ENCODE data around the gene DGKE.

Gene DGKE

DNA sequence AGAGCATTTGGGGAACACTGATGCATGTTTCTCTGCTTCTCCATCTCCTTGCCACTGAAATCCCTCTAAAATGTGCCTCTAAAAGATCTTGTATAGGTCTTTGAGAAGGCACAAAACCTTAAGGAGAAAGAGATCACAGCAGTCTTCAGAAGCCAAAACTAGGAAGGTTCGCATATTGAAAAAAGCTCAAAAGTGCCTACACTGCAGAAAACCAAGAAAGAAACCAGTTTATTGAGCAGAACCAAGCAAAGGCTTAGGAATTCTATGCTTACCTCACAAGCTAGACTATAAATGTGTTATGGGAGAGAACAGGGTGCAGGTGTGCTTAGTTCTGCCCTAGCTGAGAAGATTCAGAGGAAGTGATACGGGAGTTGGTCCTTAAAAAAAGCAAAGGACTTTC is 16.6 kb downstream of the DGKE start:
- DNase-seq (ENCODE audit: low spot score), result no peak

- DNase-seq (ENCODE audit: low spot score), result no peak
These were observed 17.1 kb downstream of the DGKE start for GRCh38 chr17:56851008-56851407.

GRCh38 chr17:56861899-56862298 is 27.9 kb downstream of the DGKE start:
- no peak for DNase-seq (ENCODE audit: low spot score)

- no peak for DNase-seq (ENCODE audit: low spot score)
These were observed 30.0 kb downstream of the DGKE start for GRCh38 chr17:56863974-56864373.

GRCh38 chr17:56866076-56866475 is 32.1 kb downstream of the DGKE start:
- no peak for DNase-seq (ENCODE audit: low spot score)

GRCh38 chr17:56866496-56866895 is 32.5 kb downstream of the DGKE start:
- DNase-seq (ENCODE audit: low spot score), result no peak

DNA sequence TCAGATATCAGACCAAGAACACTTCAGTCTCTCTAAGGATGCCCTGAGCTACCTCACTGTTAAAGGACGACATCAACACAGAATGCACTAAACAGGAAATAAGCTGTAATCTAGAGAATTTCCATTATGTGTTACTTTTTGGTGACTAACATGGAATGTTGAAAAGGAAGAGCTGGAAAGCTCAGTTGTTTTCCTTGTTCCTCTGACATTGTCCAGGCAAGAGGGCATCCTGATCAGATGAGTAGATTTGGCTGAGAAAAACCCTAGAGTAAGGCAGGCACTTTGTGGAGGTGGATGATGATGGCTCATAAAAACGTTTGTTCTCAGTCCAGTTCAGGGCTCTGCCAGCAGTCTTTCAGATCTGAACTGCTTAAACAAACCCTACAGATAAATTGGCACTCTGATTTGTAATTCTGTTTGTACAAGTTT is 34.0 kb downstream of the DGKE start:
- no peak for DNase-seq (ENCODE audit: low spot score)

DNA sequence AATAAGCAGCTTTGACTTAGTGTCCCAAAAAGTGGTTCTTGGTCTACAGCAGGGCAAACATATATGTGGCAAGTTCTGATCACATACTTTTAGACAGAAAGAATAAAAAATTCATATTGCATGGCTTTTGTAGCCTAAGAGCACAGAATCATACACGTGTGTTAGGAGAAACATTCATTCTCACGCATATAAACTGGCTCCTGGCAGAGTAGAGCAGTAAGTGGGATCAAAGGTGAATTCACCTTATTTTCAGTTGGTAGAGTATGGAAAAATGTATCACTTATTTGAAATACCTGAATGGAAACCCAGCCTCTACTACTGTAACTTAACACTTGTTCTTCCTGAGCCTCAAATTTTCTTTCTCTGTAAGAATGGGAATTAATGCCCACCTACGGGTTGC is 34.8 kb downstream of the DGKE start:
- no peak for DNase-seq (ENCODE audit: low spot score)

DNA sequence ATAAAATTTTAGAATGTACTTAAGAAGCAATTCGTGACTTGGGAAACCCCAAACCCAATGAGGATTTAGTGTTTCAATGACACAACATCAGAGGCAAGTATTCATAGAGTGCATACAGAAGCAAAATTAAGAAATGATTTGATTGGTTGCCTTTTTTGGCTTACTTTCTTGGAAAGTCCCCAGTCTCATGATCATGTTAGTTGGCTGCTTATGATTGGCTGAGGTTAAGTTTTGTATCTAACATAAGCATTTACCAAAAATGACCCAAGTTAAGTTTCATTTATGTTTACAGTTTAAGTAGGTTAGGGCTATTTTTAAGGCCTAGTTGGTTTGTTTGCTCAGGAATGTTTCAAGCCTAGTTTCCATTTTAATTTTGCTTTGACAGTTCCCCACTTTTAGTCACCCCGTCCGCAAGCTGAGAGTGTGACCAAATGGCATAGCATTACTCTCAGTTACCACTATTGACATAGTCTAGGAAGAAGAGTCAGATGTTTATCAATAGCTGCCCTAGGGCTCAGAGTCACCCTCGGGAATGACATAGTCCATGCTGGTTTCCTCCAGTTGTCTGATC is 36.2 kb downstream of the DGKE start:
- DNase-seq (ENCODE audit: low spot score), result no peak

GRCh38 chr17:56876766-56877179 is 42.8 kb downstream of the DGKE start:
- DNase-seq (ENCODE audit: low spot score), result no peak

GRCh38 chr17:56879280-56879679 is 45.3 kb downstream of the DGKE start:
- no peak for DNase-seq (ENCODE audit: low spot score)

DNA sequence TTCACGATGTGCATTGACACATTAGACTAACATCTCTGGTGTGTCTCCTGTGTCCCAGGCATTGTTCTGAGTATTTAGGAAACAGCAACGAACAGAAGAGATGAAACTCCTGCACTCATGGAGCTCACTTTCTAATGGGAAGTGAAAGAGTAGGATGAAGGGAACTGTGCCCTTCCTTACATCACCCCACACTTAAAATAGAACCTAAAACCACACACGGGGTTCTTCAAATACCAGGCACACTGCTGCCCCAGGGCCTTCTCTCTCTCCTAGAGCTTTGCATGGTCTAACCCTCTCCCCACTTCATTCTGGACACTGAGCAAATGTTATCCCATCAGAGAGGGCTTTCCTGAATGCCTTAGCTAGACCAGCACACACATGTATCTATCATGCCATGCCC is 46.2 kb downstream of the DGKE start:
- DNase-seq (ENCODE audit: low spot score), result no peak

DNA sequence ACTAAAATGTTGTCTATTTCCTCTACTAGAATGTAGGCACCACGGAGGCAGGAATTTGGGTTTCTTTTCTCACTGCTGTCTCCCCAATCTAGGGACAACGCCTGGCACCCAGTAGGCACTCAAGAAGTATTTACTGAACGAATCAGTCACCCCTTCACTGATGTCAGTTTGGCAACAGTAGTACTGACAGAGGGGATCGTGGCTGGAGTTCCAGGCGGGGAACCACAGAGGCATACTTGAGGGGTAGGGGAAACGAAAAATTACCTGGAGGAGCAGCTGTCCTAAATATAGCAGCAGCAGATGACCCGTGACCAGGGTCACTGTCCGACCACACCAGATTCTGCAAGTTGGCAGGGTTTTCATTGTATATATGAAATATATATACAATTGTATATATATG is 46.6 kb downstream of the DGKE start:
- no peak for DNase-seq (ENCODE audit: low spot score)

- no peak for DNase-seq (ENCODE audit: low spot score)
These were observed 47.8 kb downstream of the DGKE start for GRCh38 chr17:56881685-56882295.

DNA sequence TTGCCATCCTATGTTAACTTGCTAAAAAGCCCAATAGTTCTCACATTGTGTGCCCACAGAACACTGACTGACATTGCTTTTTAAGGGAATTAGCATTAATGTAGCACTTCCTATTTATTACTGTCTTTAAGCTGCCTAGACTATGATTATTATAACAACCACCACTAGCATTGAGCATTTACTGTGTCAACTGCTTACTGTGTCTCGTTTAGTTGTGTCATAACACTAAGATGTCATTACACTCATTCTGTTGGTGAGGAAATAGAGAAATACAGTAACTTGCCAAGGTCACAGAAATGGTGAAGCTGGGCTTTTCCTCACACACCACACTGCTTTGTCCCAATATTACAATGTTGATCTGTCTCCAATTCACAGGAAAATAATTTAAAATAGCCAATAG is 49.7 kb downstream of the DGKE start:
- no peak for DNase-seq (ENCODE audit: low spot score)

DNA sequence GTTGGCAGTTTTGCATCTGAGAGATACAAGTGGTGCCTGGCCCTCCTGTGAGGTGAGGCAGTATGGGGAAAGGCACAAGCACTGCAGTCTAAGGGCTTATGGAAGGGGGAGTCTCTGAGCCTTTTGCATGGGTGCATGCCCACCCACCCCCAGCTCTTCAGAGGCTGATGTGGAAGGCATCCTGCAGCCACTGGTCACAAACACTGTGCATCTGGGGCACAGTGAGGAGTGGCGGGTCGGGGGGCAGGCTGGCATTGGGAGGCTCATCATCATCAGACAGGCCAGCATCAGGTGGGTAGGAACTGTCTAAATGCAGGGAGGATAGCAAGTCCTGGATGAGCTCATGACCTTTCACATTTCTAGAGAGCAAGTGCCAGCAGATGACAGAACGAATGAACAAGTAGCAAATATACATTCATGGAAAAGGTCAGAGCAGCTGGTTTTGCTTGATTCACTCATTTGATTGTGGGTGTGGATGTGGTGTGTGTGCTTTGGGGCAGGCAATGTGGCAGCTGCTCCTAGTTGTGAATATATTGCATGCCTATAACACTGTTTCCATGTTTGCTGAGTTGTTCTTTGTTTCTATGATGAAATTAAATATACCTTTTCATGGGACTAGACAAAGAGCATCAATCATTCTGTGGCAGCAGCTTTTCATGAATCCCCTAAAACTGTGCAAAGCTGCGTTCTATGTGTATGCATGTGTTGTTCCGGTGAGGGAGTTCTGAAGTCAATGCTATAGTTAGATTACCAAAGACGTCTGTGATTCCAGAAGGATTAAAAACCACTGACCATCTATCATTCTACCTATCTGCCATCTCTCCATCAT is 50.7 kb downstream of the DGKE start:
- DNase-seq (ENCODE audit: low spot score), result no peak

DNA sequence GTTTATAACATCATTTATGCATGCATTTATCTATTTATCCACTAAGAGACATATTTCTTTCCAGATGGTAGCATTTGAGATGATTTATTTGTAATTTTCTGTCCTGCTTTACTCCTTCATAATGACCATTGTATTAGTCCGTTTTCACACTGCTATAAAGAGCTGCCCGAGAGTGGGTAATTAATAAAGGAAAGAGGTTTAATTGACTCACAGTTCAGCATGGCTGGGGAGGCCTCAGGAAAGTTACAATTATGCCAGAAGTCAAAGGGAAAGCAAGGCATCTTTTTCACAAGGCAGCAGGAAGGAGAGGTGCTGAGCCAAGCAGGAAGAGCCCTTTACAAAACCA is 51.3 kb downstream of the DGKE start:
- DNase-seq (ENCODE audit: low spot score), result no peak

DNA sequence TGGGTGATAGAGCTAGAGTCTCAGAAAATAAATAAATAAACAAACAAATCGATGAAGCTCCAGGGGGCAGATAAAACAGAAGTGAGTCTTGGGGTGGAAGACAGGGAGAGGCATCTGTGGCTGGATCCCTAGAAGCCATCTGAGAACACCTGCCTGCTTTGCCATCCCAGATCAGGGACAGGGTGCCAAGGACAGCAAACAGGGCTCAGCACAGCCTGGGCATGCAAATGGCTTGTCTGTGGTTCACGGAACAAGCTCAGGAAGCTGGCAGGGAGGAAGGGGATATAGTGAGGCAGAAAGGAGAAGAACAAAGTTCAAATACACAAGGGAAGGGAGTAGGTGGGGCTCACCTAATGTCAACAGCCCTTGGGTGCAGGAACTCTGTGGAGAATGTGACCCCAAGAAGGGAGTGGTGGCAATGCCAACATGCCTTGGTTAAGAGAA is 52.4 kb downstream of the DGKE start:
- DNase-seq (ENCODE audit: low spot score), result no peak

- DNase-seq (ENCODE audit: low spot score), result no peak
These were observed 53.2 kb downstream of the DGKE start for GRCh38 chr17:56887105-56887504.

DNA sequence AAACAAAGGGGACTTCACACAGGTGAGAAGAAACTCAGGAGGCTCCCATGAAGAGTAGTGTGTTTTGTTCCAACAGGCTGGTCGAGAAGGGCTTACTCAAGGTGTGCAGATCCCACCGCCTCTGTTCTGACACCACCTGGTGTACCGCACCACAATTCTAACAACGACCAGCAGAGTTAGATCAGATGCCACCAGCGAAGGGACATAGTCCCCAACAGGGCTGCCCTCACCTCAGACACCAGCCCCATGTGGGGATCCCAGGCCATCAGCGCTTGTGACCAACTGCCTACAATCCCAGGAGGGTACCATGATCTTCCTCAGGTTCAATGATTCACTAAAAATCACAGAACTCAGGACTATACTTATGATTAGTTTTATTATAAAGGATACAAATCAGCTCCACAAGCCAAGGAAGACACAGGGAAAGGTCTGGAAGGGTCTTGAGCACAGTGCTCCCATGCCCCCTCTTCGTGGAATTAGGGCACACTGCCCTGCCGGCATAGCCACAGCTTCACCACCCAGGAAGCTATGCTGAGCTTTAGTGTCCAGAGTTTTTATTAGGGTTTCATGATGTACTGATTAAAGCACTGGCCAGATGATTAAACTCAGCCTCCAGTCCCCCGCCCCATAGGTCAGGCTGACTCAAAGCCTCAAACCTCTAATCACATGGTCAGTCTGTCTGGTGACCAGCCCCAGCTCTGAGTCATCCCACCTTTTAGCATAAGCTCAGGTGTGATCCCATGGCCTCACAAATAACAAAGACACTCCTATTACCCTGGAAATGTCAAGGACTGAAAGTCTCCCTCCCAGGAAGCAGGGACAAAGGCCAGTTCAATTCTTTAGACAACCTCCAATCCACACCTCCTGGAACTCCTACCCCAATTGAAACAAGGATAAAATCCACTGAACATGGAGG is 53.9 kb downstream of the DGKE start:
- no peak for DNase-seq (ENCODE audit: low spot score)

GRCh38 chr17:56890390-56890789 is 56.4 kb downstream of the DGKE start:
- DNase-seq (ENCODE audit: low spot score), result no peak

DNA sequence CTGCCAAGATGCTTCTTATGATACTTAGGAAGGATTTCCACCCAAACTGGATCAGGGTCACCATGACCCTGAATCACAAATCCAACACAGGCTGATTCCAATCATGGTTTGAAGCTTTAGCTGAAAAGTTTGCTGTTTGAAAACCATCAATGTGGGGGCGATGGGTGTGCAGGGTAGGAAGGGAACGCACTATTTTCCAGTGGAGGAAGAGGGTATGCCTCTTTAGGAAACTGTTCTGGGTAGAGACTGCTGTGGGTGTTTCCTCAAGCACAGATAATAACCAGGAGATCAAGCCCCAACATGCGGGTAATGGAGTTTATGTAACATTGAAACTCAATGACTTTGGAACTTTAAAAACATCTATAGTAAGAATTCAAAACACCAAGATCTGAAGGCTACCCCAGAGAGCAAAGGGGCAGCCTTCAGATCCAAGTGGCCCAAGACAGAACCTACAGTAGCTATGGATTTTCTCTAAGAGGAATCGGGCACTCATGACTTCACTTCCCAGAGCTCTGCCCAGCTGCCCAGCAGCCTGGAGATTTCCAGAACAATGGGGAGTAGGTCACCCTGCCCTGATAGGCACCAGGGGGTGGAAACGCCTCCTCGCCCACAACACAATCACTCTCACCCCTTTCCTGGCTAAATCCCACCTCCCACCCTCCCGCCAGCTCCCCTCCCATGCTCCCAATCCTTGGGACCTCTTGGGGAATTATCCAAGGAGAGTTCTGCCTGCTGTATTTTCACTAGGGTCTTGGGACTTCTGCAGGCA is 57.1 kb downstream of the DGKE start:
- no peak for DNase-seq (ENCODE audit: low spot score)
